ENCODE results near the gene PRICKLE3.

PRICKLE3 gene, protein sequence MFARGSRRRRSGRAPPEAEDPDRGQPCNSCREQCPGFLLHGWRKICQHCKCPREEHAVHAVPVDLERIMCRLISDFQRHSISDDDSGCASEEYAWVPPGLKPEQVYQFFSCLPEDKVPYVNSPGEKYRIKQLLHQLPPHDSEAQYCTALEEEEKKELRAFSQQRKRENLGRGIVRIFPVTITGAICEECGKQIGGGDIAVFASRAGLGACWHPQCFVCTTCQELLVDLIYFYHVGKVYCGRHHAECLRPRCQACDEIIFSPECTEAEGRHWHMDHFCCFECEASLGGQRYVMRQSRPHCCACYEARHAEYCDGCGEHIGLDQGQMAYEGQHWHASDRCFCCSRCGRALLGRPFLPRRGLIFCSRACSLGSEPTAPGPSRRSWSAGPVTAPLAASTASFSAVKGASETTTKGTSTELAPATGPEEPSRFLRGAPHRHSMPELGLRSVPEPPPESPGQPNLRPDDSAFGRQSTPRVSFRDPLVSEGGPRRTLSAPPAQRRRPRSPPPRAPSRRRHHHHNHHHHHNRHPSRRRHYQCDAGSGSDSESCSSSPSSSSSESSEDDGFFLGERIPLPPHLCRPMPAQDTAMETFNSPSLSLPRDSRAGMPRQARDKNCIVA

DNA sequence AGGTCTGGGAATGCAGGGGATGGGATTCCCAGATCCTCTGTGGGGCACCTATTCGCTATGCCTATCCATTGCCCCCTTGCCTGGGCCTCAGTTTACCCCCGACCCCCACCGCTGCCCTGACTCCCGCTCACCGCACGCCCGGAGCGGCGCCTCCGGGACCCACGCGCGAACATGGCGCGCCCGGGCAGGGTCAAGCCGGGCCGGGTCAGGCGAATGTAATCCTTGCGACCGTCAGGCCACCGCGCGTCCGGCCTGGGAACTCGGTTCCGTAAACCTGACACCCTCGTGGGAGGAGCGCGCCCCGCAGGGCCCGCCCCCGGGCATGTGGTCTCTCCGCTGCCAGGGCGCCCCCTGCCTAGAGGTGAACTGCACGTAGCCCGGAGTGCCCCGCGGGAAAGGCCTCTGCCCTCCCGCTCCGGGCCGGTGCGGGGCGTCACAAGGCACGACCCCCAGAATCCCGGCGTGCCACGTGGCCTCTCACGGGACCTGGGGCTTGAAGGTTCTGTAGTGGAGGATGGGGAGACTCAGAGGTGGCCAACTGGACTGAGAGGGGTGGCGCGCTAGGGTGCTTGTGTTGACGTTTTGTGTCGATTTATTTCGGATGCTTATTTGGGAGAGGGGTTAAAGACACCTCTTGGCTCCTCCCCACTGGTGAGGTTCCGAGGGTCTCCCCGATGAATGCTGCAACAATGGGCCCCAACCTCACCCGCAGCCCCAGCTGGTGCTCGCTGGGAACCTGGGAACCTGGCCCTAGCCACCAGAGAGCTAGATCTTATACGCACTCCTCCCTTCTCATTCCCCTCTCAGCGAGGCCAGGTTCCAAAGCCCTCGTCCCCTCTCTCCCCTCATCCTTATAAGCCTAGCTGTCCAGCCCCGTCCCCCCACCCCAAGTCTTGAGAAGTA lies at the start of gene PRICKLE3:
PRICKLE3 (minus strand) TSS at position 249 of the 903 bp plus-strand sequence; CDS start at position 173, 76 bp downstream.
- DNase-seq = peak; percentile 86

DNA sequence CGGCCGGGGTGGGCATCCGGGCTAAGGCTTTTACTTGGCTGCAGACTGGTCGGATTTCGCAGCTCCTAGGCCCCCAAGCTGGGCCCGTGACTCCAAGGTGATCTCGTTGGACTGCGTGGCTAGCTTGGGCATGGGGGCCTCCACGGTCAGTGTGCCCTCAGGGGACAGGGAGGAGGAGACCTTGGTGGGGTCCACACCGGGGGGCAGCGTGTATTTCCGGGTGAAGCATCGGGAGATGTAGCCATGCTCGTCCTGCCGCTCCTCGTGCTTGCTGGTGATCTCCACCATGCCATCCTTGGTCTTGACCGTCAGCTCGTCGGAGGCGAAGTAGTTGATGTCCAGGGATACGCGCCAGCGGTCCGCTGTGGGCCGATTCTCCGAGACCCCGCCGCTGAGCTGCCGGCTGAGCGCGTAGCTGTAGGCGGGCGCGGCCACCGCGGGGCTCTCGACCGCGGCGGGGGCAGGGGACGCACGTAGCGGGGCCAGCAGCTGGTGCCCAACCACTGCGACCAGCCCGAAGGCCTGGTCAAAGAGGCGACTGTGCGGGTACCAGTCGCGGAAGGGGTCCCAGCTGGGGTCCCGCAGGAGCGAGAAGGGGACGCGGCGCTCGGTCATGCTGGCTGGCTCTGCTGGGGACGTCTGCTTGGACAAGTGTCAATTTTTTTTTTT lies 47.8 kb upstream of the PRICKLE3 start:
- DNase-seq = no peak

GRCh38 chrX:49233176-49233575 lies 47.0 kb upstream of the PRICKLE3 start, which contains the start of gene CACNA1F:
TSS of gene CACNA1F (minus strand) at chrX:49233340. CDS start at chrX:49233309, 31 bp downstream.
- no peak for DNase-seq

- no peak for DNase-seq
Observed at GRCh38 chrX:49232525-49232924, 46.4 kb upstream of the PRICKLE3 start.

- DNase-seq = no peak
Observed at GRCh38 chrX:49231333-49232000, 45.3 kb upstream of the PRICKLE3 start.

GRCh38 chrX:49230500-49231232 lies 44.5 kb upstream of the PRICKLE3 start:
- DNase-seq = peak; percentile 81

DNA sequence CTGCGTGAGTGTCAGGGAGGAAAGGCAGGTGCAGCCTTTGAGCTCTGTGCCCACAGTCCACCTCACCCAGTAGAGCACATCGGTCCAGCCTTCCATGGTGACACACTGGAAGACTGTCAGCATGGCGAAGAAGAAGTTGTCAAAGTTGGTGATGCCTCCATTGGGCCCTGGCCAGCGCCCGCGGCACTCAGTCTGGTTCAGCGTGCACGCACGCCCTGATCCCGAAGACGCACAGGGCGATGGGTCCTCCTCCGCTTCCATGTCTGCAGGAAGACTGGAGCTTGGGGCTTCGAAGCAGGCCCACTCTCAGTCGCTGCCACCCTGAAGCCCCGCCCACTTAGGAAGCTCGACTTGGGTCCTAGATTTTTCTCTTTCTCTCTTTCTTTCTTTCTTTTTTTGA lies 42.0 kb upstream of the PRICKLE3 start:
- DNase-seq = no peak

GRCh38 chrX:49227726-49228125 lies 41.6 kb upstream of the PRICKLE3 start:
- DNase-seq = no peak

DNA sequence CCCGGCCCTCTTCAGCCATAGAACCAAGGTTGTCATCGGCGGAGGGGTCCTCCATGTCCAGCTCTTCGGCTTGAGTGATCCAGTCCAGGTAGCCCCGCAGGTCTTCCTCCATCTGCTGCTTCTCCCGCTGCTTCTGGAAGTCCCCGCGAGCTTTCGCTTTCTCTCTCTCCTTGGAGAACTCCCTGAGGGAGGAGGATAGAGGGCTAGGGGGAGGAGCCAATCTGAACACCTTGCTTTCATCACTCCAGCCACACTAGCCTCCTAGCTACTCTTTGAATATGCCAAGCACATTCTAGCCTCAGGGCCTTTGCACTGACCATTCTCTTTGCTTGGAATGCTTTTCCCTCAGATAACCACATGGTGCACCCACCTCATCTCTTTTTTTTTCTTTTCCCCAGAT lies 40.8 kb upstream of the PRICKLE3 start:
- DNase-seq = no peak

- DNase-seq = no peak
Observed at GRCh38 chrX:49225858-49226257, 39.7 kb upstream of the PRICKLE3 start.

- no peak for DNase-seq
Observed at GRCh38 chrX:49221868-49222267, 35.7 kb upstream of the PRICKLE3 start.

DNA sequence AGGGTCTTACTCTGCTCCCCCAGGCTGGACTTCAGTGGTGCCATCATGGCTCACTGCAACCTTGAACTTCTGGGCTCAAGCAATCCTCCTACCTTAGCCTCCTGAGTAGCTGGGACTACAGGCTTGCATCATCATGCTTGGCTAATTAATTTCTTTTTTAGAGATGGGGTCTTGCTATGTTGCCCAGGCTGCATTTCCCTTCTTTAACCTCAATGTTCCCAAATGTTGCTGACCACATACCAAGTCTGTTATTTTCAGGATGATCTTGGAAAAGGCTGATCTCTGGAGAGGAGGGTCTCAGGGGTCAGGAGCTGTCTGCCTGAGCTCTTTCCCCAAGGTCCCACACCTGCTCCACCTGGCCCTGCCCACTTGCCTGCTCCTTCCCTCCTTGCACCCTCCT lies 33.9 kb upstream of the PRICKLE3 start:
- DNase-seq = no peak

- DNase-seq = no peak
Observed at GRCh38 chrX:49214996-49215526, 28.9 kb upstream of the PRICKLE3 start.

DNA sequence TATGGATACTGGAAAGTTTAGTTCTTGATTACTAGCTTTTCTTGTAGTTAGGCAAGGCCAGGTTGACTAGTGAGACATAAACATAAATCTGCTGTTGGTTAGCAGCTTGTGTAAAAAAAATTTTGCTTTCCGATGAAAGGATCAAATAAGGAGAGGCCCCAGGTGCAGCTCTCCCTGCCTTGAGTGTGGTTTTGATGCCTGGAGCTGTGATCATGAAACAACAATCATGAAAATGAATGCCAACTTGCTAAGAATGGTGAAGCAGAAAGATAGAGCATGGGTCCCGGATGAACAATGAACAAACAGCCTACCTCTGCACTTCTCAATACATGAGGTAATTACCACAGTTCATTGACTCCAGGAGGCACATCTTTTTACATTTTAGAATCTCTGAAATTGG lies 28.2 kb upstream of the PRICKLE3 start:
- DNase-seq = no peak

- DNase-seq = no peak
Observed at GRCh38 chrX:49212861-49213260, 26.7 kb upstream of the PRICKLE3 start.

- no peak for DNase-seq
Observed at GRCh38 chrX:49212209-49212608, 26.0 kb upstream of the PRICKLE3 start.

GRCh38 chrX:49211074-49211473 lies 24.9 kb upstream of the PRICKLE3 start:
- DNase-seq = no peak

DNA sequence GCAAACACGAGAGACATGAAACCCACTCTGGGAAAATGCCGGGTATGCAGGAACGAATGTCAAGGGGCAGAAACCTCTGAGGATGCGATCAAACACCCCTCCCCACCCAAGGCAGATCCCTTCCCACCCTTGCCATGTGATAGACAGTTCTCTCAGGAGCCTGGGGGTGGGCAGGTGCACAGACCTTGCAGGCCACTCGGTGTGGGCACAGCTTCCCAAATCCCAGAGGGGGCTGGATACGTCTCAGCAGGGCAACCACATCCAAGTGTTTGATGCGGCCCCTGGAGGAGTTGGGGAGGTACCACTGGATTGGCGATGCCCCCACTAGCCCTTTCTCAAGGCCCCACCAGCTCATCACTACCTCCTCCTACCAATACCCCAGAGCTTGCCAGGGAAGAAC lies 24.2 kb upstream of the PRICKLE3 start:
- DNase-seq = no peak

- DNase-seq = no peak
Observed at GRCh38 chrX:49209434-49210251, 23.5 kb upstream of the PRICKLE3 start.

DNA sequence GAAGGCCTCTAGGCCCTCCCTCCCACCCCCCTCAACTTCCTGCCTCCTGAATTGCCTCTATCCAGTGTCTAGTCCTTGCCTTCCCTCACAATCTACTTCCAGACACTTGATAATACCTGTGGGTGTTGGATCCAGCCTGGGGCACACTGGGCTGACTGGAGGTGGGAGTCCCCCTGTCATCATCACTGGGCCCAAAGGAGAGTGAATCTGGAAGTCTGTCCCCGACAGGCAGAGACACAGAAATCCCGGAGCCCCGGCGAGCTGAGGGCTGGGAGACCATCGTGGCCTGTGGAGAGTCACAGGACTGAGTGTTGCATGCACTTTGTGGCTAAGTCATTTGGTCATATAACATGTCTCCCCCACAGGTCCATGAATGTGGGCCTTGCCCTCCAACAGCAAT lies 22.2 kb upstream of the PRICKLE3 start:
- DNase-seq = no peak

All from stimulated activated CD4-positive, alpha-beta T cell treated with anti-CD3 and anti-CD28 coated beads, Interleukin-15, amount 100 ng/mL, for 24 hours (primary cell).